Loucy (cell line): Measurements from ENCODE around the gene ARHGAP19.

ENCODE experiments used
- H2AFZ ChIP-seq: fragments of 200-600 bp; sonication (generic); 2 replicates; pipeline ENCODE4 v1.6.0; 2016; ENCODE audit warnings: antibody characterized with exemption, mild to moderate bottlenecking, low read length, moderate library complexity
- H3F3A ChIP-seq: fragments of 200-600 bp; 2 replicates; pipeline ENCODE4 v1.6.0; 2016; ENCODE audit warnings: antibody characterized with exemption, low read depth, mild to moderate bottlenecking
- H3K27me3 ChIP-seq: fragments of 200-600 bp; sonication (generic); 2 replicates; pipeline ENCODE4 v1.6.1; 2014; ENCODE audit warnings: low read length, mild to moderate bottlenecking; ENCODE audit not compliant: insufficient read depth, poor library complexity, severe bottlenecking
- H3K36me3 ChIP-seq: fragments of 200-600 bp; sonication (generic); 2 replicates; pipeline ENCODE4 v1.6.1; 2016; ENCODE audit warnings: low read length; ENCODE audit not compliant: insufficient read depth
- H3K4me1 ChIP-seq: fragments of 200-600 bp; sonication (generic); 2 replicates; pipeline ENCODE4 v1.5.1; 2014; ENCODE audit warnings: low read length, mild to moderate bottlenecking; ENCODE audit not compliant: insufficient read depth, poor library complexity, severe bottlenecking
- H3K4me2 ChIP-seq: fragments of 200-600 bp; sonication (generic); 2 replicates; pipeline ENCODE4 v1.6.0; 2014; ENCODE audit warnings: antibody characterized with exemption, low read length, low read depth, mild to moderate bottlenecking; ENCODE audit not compliant: poor library complexity, severe bottlenecking
- H3K4me3 ChIP-seq: fragments of 200-600 bp; sonication (generic); 2 replicates; pipeline ENCODE4 v1.5.1; 2014; ENCODE audit warnings: low read length, mild to moderate bottlenecking, mixed read lengths; ENCODE audit not compliant: poor library complexity, severe bottlenecking
- H3K79me2 ChIP-seq: fragments of 200-600 bp; sonication (generic); 2 replicates; pipeline ENCODE4 v1.6.1; 2014; ENCODE audit warnings: low read length; ENCODE audit not compliant: insufficient read depth
- H3K9ac ChIP-seq: fragments of 200-600 bp; sonication (generic); 2 replicates; pipeline ENCODE4 v1.6.0; 2014; ENCODE audit warnings: mild to moderate bottlenecking, low read depth, low read length, moderate library complexity; ENCODE audit not compliant: poor library complexity, severe bottlenecking
- H3K9me2 ChIP-seq: fragments of 200-600 bp; sonication (generic); replicated peaks from 2 replicates; pipeline ENCODE4 v1.6.1; 2016; ENCODE audit warnings: low read depth, low read length, mixed read lengths
- H3K9me3 ChIP-seq: fragments of 200-600 bp; sonication (generic); 2 replicates; pipeline ENCODE4 v1.6.1; 2014; ENCODE audit warnings: mild to moderate bottlenecking, antibody characterized with exemption, low read length, low read depth; ENCODE audit not compliant: insufficient read depth
- H4K20me1 ChIP-seq: fragments of 200-600 bp; sonication (generic); 2 replicates; pipeline ENCODE4 v1.6.0; 2014; ENCODE audit warnings: antibody characterized with exemption, low read length, mild to moderate bottlenecking; ENCODE audit not compliant: insufficient read depth, poor library complexity, severe bottlenecking
- CTCF ChIP-seq: fragments of 200-600 bp; sonication (generic); conservative IDR thresholded peaks from 2 replicates; pipeline ENCODE4 v1.5.1; 2014; ENCODE audit warnings: mild to moderate bottlenecking, antibody characterized with exemption, low read length
- EZH2phosphoT487 ChIP-seq: fragments of 200-600 bp; IDR thresholded peaks from 2 replicates; pipeline ENCODE4 v1.6.1; 2018; ENCODE audit warnings: antibody characterized with exemption, mild to moderate bottlenecking, moderate library complexity, borderline replicate concordance

The ARHGAP19 gene

GRCh38 chr10:97200616-97201015 lies 91.8 kb downstream of the ARHGAP19 start:
- Histone ChIP-seq H3K4me1 (peaks cover 30% of the 10 kb centered on the region), H4K20me1 (no peaks in the 10 kb centered on the region), H3K4me3 (peak overlapping the region; percentile 31), H3K27me3 (no peaks in the 10 kb centered on the region), H3K9ac (peak overlapping the region; percentile 7), H3K79me2 (no peaks in the 10 kb centered on the region), H3K4me2 (peak overlapping the region; percentile 33), H2AFZ (no peak overlapping the region), H3K36me3 (no peaks in the 10 kb centered on the region), H3K9me3 (no peaks in the 10 kb centered on the region), H3K9me2 (no peaks in the 10 kb centered on the region), H3F3A (no peaks in the 10 kb centered on the region)
- TF ChIP-seq CTCF = no peak
- no peak for TF ChIP-seq EZH2phosphoT487

- Histone ChIP-seq H3F3A (no peaks in the 10 kb centered on the region), H3K4me1 (peaks cover 30% of the 10 kb centered on the region), H3K4me3 (no peak overlapping the region), H3K36me3 (no peaks in the 10 kb centered on the region), H3K9ac (no peak overlapping the region), H3K79me2 (no peaks in the 10 kb centered on the region), H2AFZ (no peak overlapping the region), H3K4me2 (no peak overlapping the region), H4K20me1 (no peaks in the 10 kb centered on the region), H3K9me2 (no peaks in the 10 kb centered on the region), H3K27me3 (no peaks in the 10 kb centered on the region), H3K9me3 (no peaks in the 10 kb centered on the region)
- TF ChIP-seq CTCF = no peak
- TF ChIP-seq EZH2phosphoT487 = no peak
Observed at GRCh38 chr10:97199152-97199551, 93.3 kb downstream of the ARHGAP19 start.

GRCh38 chr10:97197030-97197500 lies 95.4 kb downstream of the ARHGAP19 start:
- no peak overlapping the region for H3K4me3 ChIP-seq
- H3K9me2 ChIP-seq = no peaks in the 10 kb centered on the region
- no peaks in the 10 kb centered on the region for H3K79me2 ChIP-seq
- TF ChIP-seq EZH2phosphoT487 (no peak), CTCF (no peak)
- H3K9ac ChIP-seq = no peak overlapping the region
- no peaks in the 10 kb centered on the region for H3F3A ChIP-seq
- no peaks in the 10 kb centered on the region for H3K9me3 ChIP-seq
- peaks cover 30% of the 10 kb centered on the region for H3K4me1 ChIP-seq
- no peaks in the 10 kb centered on the region for H3K36me3 ChIP-seq
- H4K20me1 ChIP-seq = no peaks in the 10 kb centered on the region
- H2AFZ ChIP-seq = no peak overlapping the region
- H3K4me2 ChIP-seq = peak overlapping the region; percentile 78
- H3K27me3 ChIP-seq = no peaks in the 10 kb centered on the region
